ENCODE data around the gene RNF175. TPM values are rescaled to one million over a fixed set of nuclear protein-coding genes. Genes with fewer than 3 reads are reported as not detected.
"Not testable (repeated sequence)": the region's sequence is repeated elsewhere in the genome, so short reads cannot be mapped to it uniquely, and the experiment has no call there.

RNF175 gene
- total RNA-seq, 3 donors from 2014 or later, result 0.63 TPM; not detected in 2

- no peak for TF ChIP-seq CTCF (IDR thresholded peaks at IDR 0.05)
- Histone ChIP-seq H3K4me1 (ENCODE audit: low read depth) (no peaks in the 10 kb centered on the region), H3K9me3 (no peaks in the 10 kb centered on the region), H3K4me3 (no peak overlapping the region), H3K36me3 (ENCODE audit: low read depth) (no peaks in the 10 kb centered on the region)
- DNase-seq (no peak), ATAC-seq (no peak)
- intact Hi-C loops (cut with DNase I, micrococcal nuclease), result no loop called here
Measured at GRCh38 chr4:153676486-153676885, 83.3 kb downstream of the RNF175 start.

GRCh38 chr4:153669838-153670237 is 90.0 kb downstream of the RNF175 start:
- ATAC-seq (no peak), DNase-seq (no peak)
- intact Hi-C loops (cut with DNase I, micrococcal nuclease), result no loop called here
- no peak for TF ChIP-seq CTCF (IDR thresholded peaks at IDR 0.05)
- H3K9me3 ChIP-seq, result no peaks in the 10 kb centered on the region
- no peaks in the 10 kb centered on the region for H3K36me3 ChIP-seq (ENCODE audit: low read depth)
- H3K4me1 ChIP-seq (ENCODE audit: low read depth), result no peaks in the 10 kb centered on the region
- no peak overlapping the region for H3K4me3 ChIP-seq

- Histone ChIP-seq H3K9me3 (no peaks in the 10 kb centered on the region), H3K4me1 (ENCODE audit: low read depth) (no peaks in the 10 kb centered on the region), H3K4me3 (no peak overlapping the region), H3K36me3 (ENCODE audit: low read depth) (no peaks in the 10 kb centered on the region)
- intact Hi-C loops (cut with DNase I, micrococcal nuclease), result no loop called here
- no peak for TF ChIP-seq CTCF (IDR thresholded peaks at IDR 0.05)
- no peak for DNase-seq
- ATAC-seq, result no peak
Measured at GRCh38 chr4:153668647-153669046, 91.2 kb downstream of the RNF175 start.

GRCh38 chr4:153666505-153666904 is 93.3 kb downstream of the RNF175 start:
- H3K36me3 ChIP-seq (ENCODE audit: low read depth); H3K4me1 ChIP-seq (ENCODE audit: low read depth); DNase-seq; H3K9me3 ChIP-seq; H3K4me3 ChIP-seq; ATAC-seq; intact Hi-C loops (cut with DNase I, micrococcal nuclease): not testable (repeated sequence)

GRCh38 chr4:153663667-153664066 is 96.2 kb downstream of the RNF175 start:
- Histone ChIP-seq H3K9me3 (no peaks in the 10 kb centered on the region), H3K4me1 (ENCODE audit: low read depth) (no peaks in the 10 kb centered on the region), H3K36me3 (ENCODE audit: low read depth) (no peaks in the 10 kb centered on the region), H3K4me3 (no peak overlapping the region)
- ATAC-seq (no peak), DNase-seq (no peak)
- TF ChIP-seq CTCF (IDR thresholded peaks at IDR 0.05), result no peak
- intact Hi-C loops (cut with DNase I, micrococcal nuclease), result no loop called here

GRCh38 chr4:153661908-153662307 is 97.9 kb downstream of the RNF175 start:
- TF ChIP-seq CTCF (IDR thresholded peaks at IDR 0.05), result no peak
- intact Hi-C loops (cut with DNase I, micrococcal nuclease), result no loop called here
- no peak for DNase-seq
- Histone ChIP-seq H3K36me3 (ENCODE audit: low read depth) (no peaks in the 10 kb centered on the region), H3K4me3 (no peak overlapping the region), H3K4me1 (ENCODE audit: low read depth) (no peaks in the 10 kb centered on the region), H3K9me3 (no peaks in the 10 kb centered on the region)
- no peak for ATAC-seq

Measured in mucosa of descending colon (tissue), 3 donors.